ENCODE data around the gene SLAIN2. TPM values are rescaled to one million over a fixed set of nuclear protein-coding genes. Genes with fewer than 3 reads are reported as not detected.

Gene SLAIN2
- total RNA-seq, 1 experiment from 2014 or later, result 44.8 TPM

- no peaks in the 10 kb centered on the region for H3K9me3 ChIP-seq
- intact Hi-C loops (cut with micrococcal nuclease; ENCODE audit: unreplicated experiment), result no loop called here
- CTCF ChIA-PET, result no interaction called here
- H3K36me3 ChIP-seq (ENCODE audit: control insufficient read depth, insufficient read depth, low read length), result no peaks in the 10 kb centered on the region
- no peaks in the 10 kb centered on the region for H3K27me3 ChIP-seq (replicated peaks; ENCODE audit: control insufficient read depth, insufficient read depth, low read length)
- Mint-ChIP-seq H3K27me3 (ENCODE audit: insufficient read depth, unreplicated experiment) (no peaks in the 10 kb centered on the region), H3K4me1 (ENCODE audit: low read depth, unreplicated experiment) (peaks cover 4% of the 10 kb centered on the region), H3K9me3 (ENCODE audit: unreplicated experiment) (no peaks in the 10 kb centered on the region), H3K27ac (ENCODE audit: unreplicated experiment) (no peak overlapping the region), H3K36me3 (ENCODE audit: insufficient read depth, unreplicated experiment) (peaks cover 4% of the 10 kb centered on the region), H3K4me3 (ENCODE audit: unreplicated experiment) (no peak overlapping the region)
- no peak overlapping the region for H3K4me3 ChIP-seq (ENCODE audit: low read depth, low read length)
- no peak for TF ChIP-seq CTCF (IDR thresholded peaks at IDR 0.05; ENCODE audit: insufficient read depth in 1 of 2, low read depth in 1 of 2, low read length in 1 of 2, severe bottlenecking in 1 of 2, unreplicated experiment in 1 of 2)
- no peak for DNase-seq
- BruUV-seq (replicated peaks), result no TSS peak
- POLR2A ChIA-PET, result no interaction called here
- peaks cover 5% of the 10 kb centered on the region for H3K4me1 ChIP-seq
Observed at GRCh38 chr4:48380583-48381167, 39.3 kb downstream of the SLAIN2 start.

- no peak overlapping the region for H3K4me3 Mint-ChIP-seq (ENCODE audit: unreplicated experiment)
- H3K9me3 Mint-ChIP-seq (ENCODE audit: unreplicated experiment), result no peaks in the 10 kb centered on the region
- H3K4me1 Mint-ChIP-seq (ENCODE audit: low read depth, unreplicated experiment), result peaks cover 7% of the 10 kb centered on the region
- intact Hi-C loops (cut with micrococcal nuclease; ENCODE audit: unreplicated experiment), result no loop called here
- Histone ChIP-seq H3K27me3 (replicated peaks; ENCODE audit: control insufficient read depth, insufficient read depth, low read length) (no peaks in the 10 kb centered on the region), H3K4me3 (ENCODE audit: low read depth, low read length) (no peak overlapping the region), H3K9me3 (no peaks in the 10 kb centered on the region), H3K36me3 (ENCODE audit: control insufficient read depth, insufficient read depth, low read length) (no peaks in the 10 kb centered on the region; the same call in 1 of the 2 replicates), H3K4me1 (no peaks in the 10 kb centered on the region)
- ChIA-PET POLR2A (no interaction called here), CTCF (no interaction called here)
- BruUV-seq (replicated peaks), result no TSS peak
- no peak for TF ChIP-seq CTCF (IDR thresholded peaks at IDR 0.05; ENCODE audit: insufficient read depth in 1 of 2, low read depth in 1 of 2, low read length in 1 of 2, severe bottlenecking in 1 of 2, unreplicated experiment in 1 of 2)
- no peaks in the 10 kb centered on the region for H3K27me3 Mint-ChIP-seq (ENCODE audit: insufficient read depth, unreplicated experiment)
- H3K36me3 Mint-ChIP-seq (ENCODE audit: insufficient read depth, unreplicated experiment), result peaks cover 14% of the 10 kb centered on the region
- DNase-seq, result no peak
- H3K27ac Mint-ChIP-seq (ENCODE audit: unreplicated experiment), result no peak overlapping the region
Observed at GRCh38 chr4:48388525-48389154, 47.3 kb downstream of the SLAIN2 start.

GRCh38 chr4:48396043-48396442 lies 54.7 kb downstream of the SLAIN2 start:
- peaks cover 37% of the 10 kb centered on the region for H3K4me1 Mint-ChIP-seq (ENCODE audit: low read depth, unreplicated experiment)
- CTCF ChIA-PET, result interaction anchor here (0.7 kb wide), 1 partner anchor 68 kb away, joined by 3 read pairs; no protein-coding TSS in a partner anchor
- no peaks in the 10 kb centered on the region for H3K27me3 ChIP-seq (replicated peaks; ENCODE audit: control insufficient read depth, insufficient read depth, low read length)
- H3K9me3 Mint-ChIP-seq (ENCODE audit: unreplicated experiment), result peaks cover 14% of the 10 kb centered on the region
- H3K36me3 Mint-ChIP-seq (ENCODE audit: insufficient read depth, unreplicated experiment), result peaks cover 24% of the 10 kb centered on the region
- POLR2A ChIA-PET, result no interaction called here
- H3K27me3 Mint-ChIP-seq (ENCODE audit: insufficient read depth, unreplicated experiment), result no peaks in the 10 kb centered on the region
- no peaks in the 10 kb centered on the region for H3K9me3 ChIP-seq
- TF ChIP-seq CTCF (IDR thresholded peaks at IDR 0.05; ENCODE audit: insufficient read depth in 1 of 2, low read depth in 1 of 2, low read length in 1 of 2, severe bottlenecking in 1 of 2, unreplicated experiment in 1 of 2), result no peak
- no TSS peak for BruUV-seq (replicated peaks)
- peak in 1 of 2 experiments; percentile 15 for DNase-seq
- peaks cover 15% of the 10 kb centered on the region for H3K4me1 ChIP-seq
- H3K4me3 Mint-ChIP-seq (ENCODE audit: unreplicated experiment), result no peak overlapping the region
- H3K36me3 ChIP-seq (ENCODE audit: control insufficient read depth, insufficient read depth, low read length), result no peaks in the 10 kb centered on the region; the same call in 1 of the 2 replicates
- no peak overlapping the region for H3K4me3 ChIP-seq (ENCODE audit: low read depth, low read length)
- intact Hi-C loops (cut with micrococcal nuclease; ENCODE audit: unreplicated experiment), result no loop called here
- no peak overlapping the region for H3K27ac Mint-ChIP-seq (ENCODE audit: unreplicated experiment)

All from Caco-2 (cell line).